Measurements from ENCODE around the gene CRYBA1.
A peak's percentile ranks its signal among the peaks of the same experiment; 100 is the strongest.

The CRYBA1 gene

DNA sequence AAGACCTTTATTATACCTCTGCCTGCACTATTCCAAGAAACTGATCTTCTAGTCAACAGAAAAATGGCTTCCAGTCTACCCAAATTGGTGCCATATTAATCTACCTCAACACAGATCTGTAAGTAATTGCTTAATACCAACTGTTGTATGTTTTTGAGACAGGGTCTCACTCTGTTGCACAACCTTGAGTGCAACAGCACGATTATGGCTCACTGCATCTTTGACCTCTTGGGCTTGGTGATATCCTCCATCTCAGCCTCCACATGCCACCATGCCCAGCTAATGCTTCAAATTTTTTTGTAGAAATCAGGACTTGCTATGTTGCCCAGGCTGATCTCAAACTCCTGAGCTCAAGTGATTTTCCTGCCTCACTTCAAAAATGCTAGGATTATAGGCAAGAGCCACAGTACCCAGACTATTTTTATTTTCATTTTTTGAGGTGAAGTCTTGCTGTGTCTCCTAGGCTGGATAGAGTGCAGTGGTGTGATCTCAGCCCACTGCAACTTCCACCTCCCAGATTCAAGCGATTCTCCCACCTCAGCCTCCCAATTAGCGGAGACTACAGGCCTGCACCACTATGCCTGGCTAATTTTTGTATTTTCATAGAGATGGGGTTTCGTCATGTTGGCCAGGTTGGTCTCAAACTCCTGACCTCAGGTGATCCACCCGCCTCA is 32.9 kb downstream of the CRYBA1 start:
- TF ChIP-seq, protein P1, sequence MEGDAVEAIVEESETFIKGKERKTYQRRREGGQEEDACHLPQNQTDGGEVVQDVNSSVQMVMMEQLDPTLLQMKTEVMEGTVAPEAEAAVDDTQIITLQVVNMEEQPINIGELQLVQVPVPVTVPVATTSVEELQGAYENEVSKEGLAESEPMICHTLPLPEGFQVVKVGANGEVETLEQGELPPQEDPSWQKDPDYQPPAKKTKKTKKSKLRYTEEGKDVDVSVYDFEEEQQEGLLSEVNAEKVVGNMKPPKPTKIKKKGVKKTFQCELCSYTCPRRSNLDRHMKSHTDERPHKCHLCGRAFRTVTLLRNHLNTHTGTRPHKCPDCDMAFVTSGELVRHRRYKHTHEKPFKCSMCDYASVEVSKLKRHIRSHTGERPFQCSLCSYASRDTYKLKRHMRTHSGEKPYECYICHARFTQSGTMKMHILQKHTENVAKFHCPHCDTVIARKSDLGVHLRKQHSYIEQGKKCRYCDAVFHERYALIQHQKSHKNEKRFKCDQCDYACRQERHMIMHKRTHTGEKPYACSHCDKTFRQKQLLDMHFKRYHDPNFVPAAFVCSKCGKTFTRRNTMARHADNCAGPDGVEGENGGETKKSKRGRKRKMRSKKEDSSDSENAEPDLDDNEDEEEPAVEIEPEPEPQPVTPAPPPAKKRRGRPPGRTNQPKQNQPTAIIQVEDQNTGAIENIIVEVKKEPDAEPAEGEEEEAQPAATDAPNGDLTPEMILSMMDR (conservative IDR thresholded peaks at IDR 0.05; ENCODE audit: low read depth, low read length): no peak
- H3K4me3 ChIP-seq (ENCODE audit: low read depth, low read length): no peak overlapping the region
- no peak for DNase-seq (ENCODE audit: low read depth)

GRCh38 chr17:29283496-29283895 is 36.8 kb downstream of the CRYBA1 start:
- DNase-seq (ENCODE audit: low read depth): no peak
- TF ChIP-seq, protein P1 (conservative IDR thresholded peaks at IDR 0.05; ENCODE audit: low read depth, low read length): peak; percentile 38

GRCh38 chr17:29283961-29284360 is 37.3 kb downstream of the CRYBA1 start:
- no peak for DNase-seq (ENCODE audit: low read depth)
- TF ChIP-seq, protein P1 (conservative IDR thresholded peaks at IDR 0.05; ENCODE audit: low read depth, low read length): no peak
- H3K4me3 ChIP-seq (ENCODE audit: low read depth, low read length): no peak overlapping the region

More at GRCh38 chr17:29283496-29283895, 36.8 kb downstream of the CRYBA1 start:
- H3K4me3 ChIP-seq (ENCODE audit: low read depth, low read length): no peak overlapping the region

- no peak for DNase-seq (ENCODE audit: low read depth)
- H3K4me3 ChIP-seq (ENCODE audit: low read depth, low read length): no peak overlapping the region
- TF ChIP-seq, protein P1 (conservative IDR thresholded peaks at IDR 0.05; ENCODE audit: low read depth, low read length): no peak
Observed at GRCh38 chr17:29289852-29290251, 43.2 kb downstream of the CRYBA1 start.

GRCh38 chr17:29291163-29291752 is 44.6 kb downstream of the CRYBA1 start:
- H3K4me3 ChIP-seq (ENCODE audit: low read depth, low read length): peak overlapping the region; percentile 96
- DNase-seq (ENCODE audit: low read depth): peak; percentile 83
- TF ChIP-seq, protein P1 (conservative IDR thresholded peaks at IDR 0.05; ENCODE audit: low read depth, low read length): peak; percentile 62

DNA sequence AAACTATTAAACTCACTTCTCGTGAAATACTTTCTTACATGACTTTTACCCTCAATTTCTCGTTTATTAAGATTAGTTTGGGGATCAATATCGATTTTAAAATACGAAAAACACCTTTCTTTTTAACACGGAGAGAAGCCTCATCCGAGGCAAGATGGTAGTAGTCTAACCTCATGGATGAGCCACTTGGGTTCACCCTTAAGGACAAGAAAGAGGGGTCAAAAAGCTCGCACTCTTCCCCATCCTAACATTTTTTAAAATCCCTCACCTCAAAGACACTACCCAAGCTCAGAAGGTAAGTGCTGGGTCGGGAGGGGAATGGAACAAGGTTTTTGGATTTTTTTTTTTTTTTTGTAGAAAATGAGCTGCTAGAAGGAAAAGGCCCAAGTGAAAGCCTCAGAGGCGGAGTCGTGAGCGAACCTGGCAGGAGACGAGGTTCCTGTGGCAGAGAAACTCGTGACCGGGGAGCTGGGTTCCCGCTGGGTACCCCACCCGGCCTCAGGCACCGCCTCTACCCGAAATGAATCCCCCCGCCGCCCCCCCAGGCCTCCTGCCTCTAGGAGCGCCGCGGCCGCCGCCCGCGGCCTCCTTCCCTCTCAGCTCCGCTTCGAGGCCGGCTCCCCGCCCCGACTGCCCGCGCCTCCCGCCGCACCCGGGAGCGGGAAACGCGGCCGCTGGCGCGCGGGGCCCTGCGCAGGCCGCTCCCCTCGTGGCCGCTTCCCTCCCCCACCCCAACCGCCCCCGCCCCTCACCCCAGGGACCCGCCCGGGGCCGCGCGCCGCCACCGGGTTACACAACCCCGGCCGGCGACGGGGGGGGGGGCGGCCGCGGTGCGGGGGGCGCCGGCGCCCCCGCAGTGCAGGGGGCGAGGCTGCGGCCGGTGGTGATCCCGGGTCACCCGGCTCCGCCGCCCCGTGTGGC is 45.7 kb downstream of the CRYBA1 start:
- DNase-seq (ENCODE audit: low read depth): peak; percentile 72
- H3K4me3 ChIP-seq (ENCODE audit: low read depth, low read length): peak overlapping the region; percentile 96
- TF ChIP-seq, protein P1 (conservative IDR thresholded peaks at IDR 0.05; ENCODE audit: low read depth, low read length): no peak

Data from choroid plexus epithelial cell (primary cell).